ENCODE measurements around the gene GHR. TPM values are rescaled to one million over a fixed set of nuclear protein-coding genes. Genes with fewer than 3 reads are reported as not detected.

GHR gene
- total and polyA plus RNA-seq, 2 donors (not counting 3 experiments of a cell fraction or from before 2014, with no cell fraction given): 0.27 to 0.28 TPM

DNA sequence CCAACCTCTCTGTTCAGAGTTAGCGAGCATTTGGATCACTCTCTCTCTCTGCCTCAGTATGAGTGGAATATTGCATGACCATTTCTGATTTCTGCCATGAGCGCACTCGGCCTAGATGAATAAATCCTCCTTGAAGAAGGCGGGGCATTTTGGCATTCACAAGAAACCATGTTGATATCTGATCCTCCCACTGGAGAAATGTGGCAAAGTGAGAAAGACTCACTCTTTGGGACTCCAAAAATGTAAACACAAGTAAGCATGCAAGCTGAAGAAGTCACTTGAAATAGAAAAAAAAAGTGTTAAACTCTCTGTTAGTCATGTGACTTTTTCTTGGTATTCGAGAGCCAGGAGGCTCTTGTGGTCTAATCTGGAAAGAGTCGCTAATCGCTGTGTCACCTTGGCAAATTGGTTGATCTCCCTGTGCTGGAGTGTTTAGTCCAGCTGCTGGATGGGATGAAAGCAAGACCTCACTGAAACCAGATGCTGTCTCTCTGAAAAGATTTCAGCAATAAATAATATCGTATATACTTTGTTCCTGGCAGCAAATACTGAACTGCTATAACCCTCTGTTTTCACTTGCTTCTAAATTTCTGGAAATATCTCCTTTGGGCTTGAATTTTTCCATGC is 95.5 kb downstream of the GHR start:
- no peaks in the 10 kb centered on the region for H3K9me1 ChIP-seq (replicated peaks; ENCODE audit: control insufficient read depth, extremely low read depth, insufficient read depth, low read length)
- H3K4me2 ChIP-seq (ENCODE audit: insufficient read depth, low read length): no peak overlapping the region
- dilution Hi-C loops (cut with MboI; ENCODE audit: extremely low pct_ligation_motif_present, low sequenced_read_pairs): no loop called here
- no peak overlapping the region for H3K27ac ChIP-seq (ENCODE audit: insufficient read depth, low read depth, low read length)
- no peaks in the 10 kb centered on the region for H3K9me3 ChIP-seq (replicated peaks; ENCODE audit: control insufficient read depth, insufficient read depth, low read length)
- DNase-seq (ENCODE audit: low read depth, low spot score) (no peak), FAIRE-seq (no peak)
- no peaks in the 10 kb centered on the region for H3K79me2 ChIP-seq (ENCODE audit: control insufficient read depth, insufficient read depth, low read length)
- no peak overlapping the region for H2AFZ ChIP-seq (ENCODE audit: low read depth, low read length)
- intact Hi-C loops (cut with micrococcal nuclease): no loop called here
- ChIA-PET CTCF (no interaction called here), POLR2A (no interaction called here)
- H4K20me1 ChIP-seq (replicated peaks; ENCODE audit: control insufficient read depth, extremely low read depth, insufficient read depth, low read length): no peaks in the 10 kb centered on the region
- H3K36me3 ChIP-seq (ENCODE audit: control insufficient read depth in 2 of 2, extremely low read depth in 1 of 2, insufficient read depth in 2 of 2, low read length in 2 of 2): no peaks in the 10 kb centered on the region
- H3K9ac ChIP-seq (replicated peaks; ENCODE audit: extremely low read depth, insufficient read depth, low read length): no peak overlapping the region
- no peak for TF ChIP-seq FOS (IDR thresholded peaks at IDR 0.05; ENCODE audit: borderline replicate concordance, insufficient read depth, low read length)
- TF ChIP-seq, protein P1, sequence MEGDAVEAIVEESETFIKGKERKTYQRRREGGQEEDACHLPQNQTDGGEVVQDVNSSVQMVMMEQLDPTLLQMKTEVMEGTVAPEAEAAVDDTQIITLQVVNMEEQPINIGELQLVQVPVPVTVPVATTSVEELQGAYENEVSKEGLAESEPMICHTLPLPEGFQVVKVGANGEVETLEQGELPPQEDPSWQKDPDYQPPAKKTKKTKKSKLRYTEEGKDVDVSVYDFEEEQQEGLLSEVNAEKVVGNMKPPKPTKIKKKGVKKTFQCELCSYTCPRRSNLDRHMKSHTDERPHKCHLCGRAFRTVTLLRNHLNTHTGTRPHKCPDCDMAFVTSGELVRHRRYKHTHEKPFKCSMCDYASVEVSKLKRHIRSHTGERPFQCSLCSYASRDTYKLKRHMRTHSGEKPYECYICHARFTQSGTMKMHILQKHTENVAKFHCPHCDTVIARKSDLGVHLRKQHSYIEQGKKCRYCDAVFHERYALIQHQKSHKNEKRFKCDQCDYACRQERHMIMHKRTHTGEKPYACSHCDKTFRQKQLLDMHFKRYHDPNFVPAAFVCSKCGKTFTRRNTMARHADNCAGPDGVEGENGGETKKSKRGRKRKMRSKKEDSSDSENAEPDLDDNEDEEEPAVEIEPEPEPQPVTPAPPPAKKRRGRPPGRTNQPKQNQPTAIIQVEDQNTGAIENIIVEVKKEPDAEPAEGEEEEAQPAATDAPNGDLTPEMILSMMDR (IDR thresholded peaks at IDR 0.05; ENCODE audit: extremely low read depth in 1 of 2, insufficient read depth in 1 of 2, low read depth in 1 of 2, low read length in 2 of 2): no peak
- TF ChIP-seq EZH2 (IDR thresholded peaks at IDR 0.05; ENCODE audit: borderline replicate concordance, low read depth, low read length, severe bottlenecking): no peak
- TF ChIP-seq MYC (IDR thresholded peaks at IDR 0.05; ENCODE audit: low read depth, low read length): no peak
- TF ChIP-seq POLR2A (IDR thresholded peaks at IDR 0.05; ENCODE audit: low read depth, low read length): no peak
- TF ChIP-seq JUN (IDR thresholded peaks at IDR 0.05; ENCODE audit: borderline replicate concordance, insufficient read depth, insufficient read length, low read depth): no peak
- no peak for TF ChIP-seq POLR2AphosphoS5 (IDR thresholded peaks at IDR 0.05; ENCODE audit: insufficient read depth, low read depth, low read length)
- no peak for TF ChIP-seq MAX (IDR thresholded peaks at IDR 0.05; ENCODE audit: insufficient read depth, insufficient read length)
- TF ChIP-seq GATA2 (IDR thresholded peaks at IDR 0.05; ENCODE audit: insufficient read depth, insufficient read length, low read depth, low read length): no peak
- no peak overlapping the region for H3K4me3 ChIP-seq (replicated peaks in 1 of 3; ENCODE audit: insufficient read depth in 1 of 3, low read depth in 1 of 3, low read length in 3 of 3)
- BruUV-seq (replicated peaks): no TSS peak
- H3K4me1 ChIP-seq (ENCODE audit: control insufficient read depth, extremely low read depth, insufficient read depth, low read length): no peaks in the 10 kb centered on the region
- no peaks in the 10 kb centered on the region for H3K27me3 ChIP-seq (ENCODE audit: control insufficient read depth in 2 of 2, insufficient read depth in 2 of 2, low read length in 2 of 2)
